ENCODE data around the gene ST8SIA4.

The ST8SIA4 gene

GRCh38 chr5:100841358-100842076 lies 61.6 kb downstream of the ST8SIA4 start:
- no peaks in the 10 kb centered on the region for H3K79me1 ChIP-seq (ENCODE audit: low read length)
- no peaks in the 10 kb centered on the region for H3K36me3 ChIP-seq (ENCODE audit: control insufficient read depth in 1 of 2, insufficient read depth in 2 of 2, low read length in 2 of 2)
- H2BK5ac ChIP-seq (ENCODE audit: low read depth, low read length, poor library complexity), result no peak overlapping the region
- WGBS (ENCODE audit: extremely low coverage, insufficient coverage, insufficient read length), result no CpG with 5 or more reads among the region's 4 CpGs
- H3K9me3 ChIP-seq (ENCODE audit: insufficient read depth, low read depth, low read length), result no peaks in the 10 kb centered on the region
- H3K18ac ChIP-seq (ENCODE audit: low read length), result no peak overlapping the region
- no peak overlapping the region for H3K23ac ChIP-seq (ENCODE audit: low read length)
- no peak overlapping the region for H4K91ac ChIP-seq (ENCODE audit: low read depth, low read length)
- H3K4me2 ChIP-seq (ENCODE audit: low read length), result peak overlapping the region; percentile 17
- H3K4me3 ChIP-seq (ENCODE audit: low read depth, low read length), result no peak overlapping the region
- no peak overlapping the region for H4K8ac ChIP-seq (ENCODE audit: low read depth, low read length)
- H2BK120ac ChIP-seq (ENCODE audit: insufficient read depth, low read length, poor library complexity), result no peak overlapping the region
- H3K4ac ChIP-seq (ENCODE audit: low read depth, low read length), result no peak overlapping the region
- no peaks in the 10 kb centered on the region for H3K4me1 ChIP-seq (ENCODE audit: control insufficient read depth in 1 of 2, insufficient read depth in 2 of 2, low read length in 2 of 2)
- no peak overlapping the region for H4K12ac ChIP-seq (ENCODE audit: low read depth, low read length)
- no peak overlapping the region for H2AK5ac ChIP-seq (ENCODE audit: low read length)
- H3K79me2 ChIP-seq (ENCODE audit: control insufficient read depth, insufficient read depth, low read length, poor library complexity), result no peaks in the 10 kb centered on the region
- peak; percentile 63 to 92 for DNase-seq
- H2AFZ ChIP-seq (ENCODE audit: insufficient read depth, low read length, poor library complexity), result no peak overlapping the region
- H3K27ac ChIP-seq (ENCODE audit: low read depth, low read length), result no peak overlapping the region
- no peak overlapping the region for H3K14ac ChIP-seq (ENCODE audit: low read length)
- no peaks in the 10 kb centered on the region for H3K27me3 ChIP-seq (ENCODE audit: insufficient read depth, low read length)
- no peak overlapping the region for H2BK12ac ChIP-seq (ENCODE audit: low read length)
- no peak overlapping the region for H3K9ac ChIP-seq (ENCODE audit: low read length)

- no peak overlapping the region for H3K14ac ChIP-seq (ENCODE audit: low read length)
- no peak overlapping the region for H2BK120ac ChIP-seq (ENCODE audit: insufficient read depth, low read length, poor library complexity)
- H3K4ac ChIP-seq (ENCODE audit: low read depth, low read length), result no peak overlapping the region
- H3K79me1 ChIP-seq (ENCODE audit: low read length), result no peaks in the 10 kb centered on the region
- no peak overlapping the region for H3K9ac ChIP-seq (ENCODE audit: low read length)
- H4K8ac ChIP-seq (ENCODE audit: low read depth, low read length), result no peak overlapping the region
- H3K4me2 ChIP-seq (ENCODE audit: low read length), result no peak overlapping the region
- no peaks in the 10 kb centered on the region for H3K4me1 ChIP-seq (ENCODE audit: control insufficient read depth in 1 of 2, insufficient read depth in 2 of 2, low read length in 2 of 2)
- no peaks in the 10 kb centered on the region for H3K27me3 ChIP-seq (ENCODE audit: insufficient read depth, low read length)
- H3K9me3 ChIP-seq (ENCODE audit: insufficient read depth, low read depth, low read length), result no peaks in the 10 kb centered on the region
- H3K23ac ChIP-seq (ENCODE audit: low read length), result no peak overlapping the region
- H3K36me3 ChIP-seq (ENCODE audit: control insufficient read depth in 1 of 2, insufficient read depth in 2 of 2, low read length in 2 of 2), result no peaks in the 10 kb centered on the region
- H4K12ac ChIP-seq (ENCODE audit: low read depth, low read length), result no peak overlapping the region
- DNase-seq, result peak in 1 of 2 donors; percentile 14
- no peak overlapping the region for H2BK5ac ChIP-seq (ENCODE audit: low read depth, low read length, poor library complexity)
- WGBS (ENCODE audit: extremely low coverage, insufficient coverage, insufficient read length), result no CpG with 5 or more reads among the region's 1 CpG
- no peak overlapping the region for H2AK5ac ChIP-seq (ENCODE audit: low read length)
- H3K18ac ChIP-seq (ENCODE audit: low read length), result no peak overlapping the region
- no peak overlapping the region for H3K4me3 ChIP-seq (ENCODE audit: low read depth, low read length)
- no peak overlapping the region for H2BK12ac ChIP-seq (ENCODE audit: low read length)
- H4K91ac ChIP-seq (ENCODE audit: low read depth, low read length), result no peak overlapping the region
- no peak overlapping the region for H2AFZ ChIP-seq (ENCODE audit: insufficient read depth, low read length, poor library complexity)
- no peak overlapping the region for H3K27ac ChIP-seq (ENCODE audit: low read depth, low read length)
- no peaks in the 10 kb centered on the region for H3K79me2 ChIP-seq (ENCODE audit: control insufficient read depth, insufficient read depth, low read length, poor library complexity)
Observed at GRCh38 chr5:100840789-100841188, 62.3 kb downstream of the ST8SIA4 start.

GRCh38 chr5:100840370-100840769 lies 62.7 kb downstream of the ST8SIA4 start:
- peak; percentile 86 to 93 for DNase-seq
- Histone ChIP-seq H2BK12ac (ENCODE audit: low read length) (no peak overlapping the region), H3K27me3 (ENCODE audit: insufficient read depth, low read length) (no peaks in the 10 kb centered on the region), H3K4me2 (ENCODE audit: low read length) (no peak overlapping the region), H3K4me3 (ENCODE audit: low read depth, low read length) (no peak overlapping the region), H3K79me2 (ENCODE audit: control insufficient read depth, insufficient read depth, low read length, poor library complexity) (no peaks in the 10 kb centered on the region), H2AFZ (ENCODE audit: insufficient read depth, low read length, poor library complexity) (no peak overlapping the region), H2AK5ac (ENCODE audit: low read length) (no peak overlapping the region), H4K8ac (ENCODE audit: low read depth, low read length) (no peak overlapping the region), H3K36me3 (ENCODE audit: control insufficient read depth in 1 of 2, insufficient read depth in 2 of 2, low read length in 2 of 2) (no peaks in the 10 kb centered on the region), H4K91ac (ENCODE audit: low read depth, low read length) (no peak overlapping the region), H2BK5ac (ENCODE audit: low read depth, low read length, poor library complexity) (no peak overlapping the region), H3K4me1 (ENCODE audit: control insufficient read depth in 1 of 2, insufficient read depth in 2 of 2, low read length in 2 of 2) (no peaks in the 10 kb centered on the region), H3K9me3 (ENCODE audit: insufficient read depth, low read depth, low read length) (no peaks in the 10 kb centered on the region), H3K14ac (ENCODE audit: low read length) (no peak overlapping the region), H3K79me1 (ENCODE audit: low read length) (no peaks in the 10 kb centered on the region), H3K18ac (ENCODE audit: low read length) (no peak overlapping the region), H3K9ac (ENCODE audit: low read length) (no peak overlapping the region), H3K27ac (ENCODE audit: low read depth, low read length) (no peak overlapping the region), H3K23ac (ENCODE audit: low read length) (no peak overlapping the region), H4K12ac (ENCODE audit: low read depth, low read length) (no peak overlapping the region), H3K4ac (ENCODE audit: low read depth, low read length) (no peak overlapping the region), H2BK120ac (ENCODE audit: insufficient read depth, low read length, poor library complexity) (no peak overlapping the region)
- no CpG with 5 or more reads among the region's 2 CpGs for WGBS (ENCODE audit: extremely low coverage, insufficient coverage, insufficient read length)

DNA sequence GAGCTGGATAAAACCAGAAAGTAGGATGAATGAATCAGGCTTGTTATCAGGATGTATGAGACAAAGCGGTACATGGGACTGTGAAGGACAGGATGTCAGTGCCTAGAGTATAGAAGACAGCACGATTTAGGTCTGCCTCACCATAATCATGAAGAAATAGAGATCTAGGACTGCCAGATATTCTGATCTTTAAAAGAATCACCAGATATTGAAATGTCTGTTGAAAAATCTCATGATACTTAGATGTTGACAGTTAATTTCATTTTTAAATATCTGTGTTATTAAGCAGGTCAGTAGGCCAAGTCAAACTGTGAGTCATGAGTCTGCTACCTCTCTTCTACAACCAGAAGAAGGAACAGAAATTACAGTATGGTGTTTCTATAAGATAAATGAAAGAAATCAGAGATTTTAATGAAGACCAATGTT lies 65.0 kb downstream of the ST8SIA4 start:
- Histone ChIP-seq H3K4ac (ENCODE audit: low read depth, low read length) (no peak overlapping the region), H2BK5ac (ENCODE audit: low read depth, low read length, poor library complexity) (no peak overlapping the region), H4K8ac (ENCODE audit: low read depth, low read length) (no peak overlapping the region), H2BK12ac (ENCODE audit: low read length) (no peak overlapping the region), H4K91ac (ENCODE audit: low read depth, low read length) (no peak overlapping the region), H3K27ac (ENCODE audit: low read depth, low read length) (no peak overlapping the region), H2AK5ac (ENCODE audit: low read length) (no peak overlapping the region), H2AFZ (ENCODE audit: insufficient read depth, low read length, poor library complexity) (no peak overlapping the region), H3K9me3 (ENCODE audit: insufficient read depth, low read depth, low read length) (no peaks in the 10 kb centered on the region), H4K12ac (ENCODE audit: low read depth, low read length) (no peak overlapping the region), H3K23ac (ENCODE audit: low read length) (no peak overlapping the region), H3K27me3 (ENCODE audit: insufficient read depth, low read length) (no peaks in the 10 kb centered on the region), H3K9ac (ENCODE audit: low read length) (no peak overlapping the region), H2BK120ac (ENCODE audit: insufficient read depth, low read length, poor library complexity) (no peak overlapping the region), H3K14ac (ENCODE audit: low read length) (no peak overlapping the region), H3K79me1 (ENCODE audit: low read length) (no peaks in the 10 kb centered on the region), H3K18ac (ENCODE audit: low read length) (no peak overlapping the region), H3K4me3 (ENCODE audit: low read depth, low read length) (no peak overlapping the region), H3K79me2 (ENCODE audit: control insufficient read depth, insufficient read depth, low read length, poor library complexity) (no peaks in the 10 kb centered on the region), H3K4me2 (ENCODE audit: low read length) (no peak overlapping the region), H3K4me1 (ENCODE audit: control insufficient read depth in 1 of 2, insufficient read depth in 2 of 2, low read length in 2 of 2) (no peaks in the 10 kb centered on the region), H3K36me3 (ENCODE audit: control insufficient read depth in 1 of 2, insufficient read depth in 2 of 2, low read length in 2 of 2) (no peaks in the 10 kb centered on the region)
- DNase-seq, result no peak
- WGBS (ENCODE audit: extremely low coverage, insufficient coverage, insufficient read length), result no CpG with 5 or more reads among the region's 2 CpGs

Measured in trophoblast cell (in vitro differentiated cells and primary cell).